Testis (tissue), 2 donors: Measurements from ENCODE around the gene VPS29.

Experiments used
- CTCF ChIP-seq, 3 experiments: fragments of 450-650 bp in 2 of 3; fragments of 200-600 bp in 1 of 3; sonication (generic) in 1 of 3; IDR thresholded peaks; one replicate each; pipeline ENCODE4 v1.5.1; 2016 to 2019; ENCODE audit warnings: antibody characterized with exemption in 3 of 3, mild to moderate bottlenecking in 2 of 3, moderate library complexity in 1 of 3
- POLR2A ChIP-seq: fragments of 450-650 bp; IDR thresholded peaks from one replicate; pipeline ENCODE4 v1.6.1; 2017; ENCODE audit warnings: antibody characterized with exemption, mild to moderate bottlenecking, moderate library complexity

- TF ChIP-seq POLR2A = no peak
- TF ChIP-seq CTCF (IDR thresholded peaks at IDR 0.05) = no peak
These were observed 34.1 kb downstream of the VPS29 start for GRCh38 chr12:110467847-110468213.
